HG02571 (cell line): ENCODE data around the gene FSIP2.

Source experiments
- ATAC-seq: cut with Tn5 transposase; IDR thresholded peaks from one replicate; pipeline ENCODE4 v1.9.1; 2021; ENCODE audit warnings: mild to moderate bottlenecking, moderate library complexity; ENCODE audit not compliant: unreplicated experiment

FSIP2 gene

DNA sequence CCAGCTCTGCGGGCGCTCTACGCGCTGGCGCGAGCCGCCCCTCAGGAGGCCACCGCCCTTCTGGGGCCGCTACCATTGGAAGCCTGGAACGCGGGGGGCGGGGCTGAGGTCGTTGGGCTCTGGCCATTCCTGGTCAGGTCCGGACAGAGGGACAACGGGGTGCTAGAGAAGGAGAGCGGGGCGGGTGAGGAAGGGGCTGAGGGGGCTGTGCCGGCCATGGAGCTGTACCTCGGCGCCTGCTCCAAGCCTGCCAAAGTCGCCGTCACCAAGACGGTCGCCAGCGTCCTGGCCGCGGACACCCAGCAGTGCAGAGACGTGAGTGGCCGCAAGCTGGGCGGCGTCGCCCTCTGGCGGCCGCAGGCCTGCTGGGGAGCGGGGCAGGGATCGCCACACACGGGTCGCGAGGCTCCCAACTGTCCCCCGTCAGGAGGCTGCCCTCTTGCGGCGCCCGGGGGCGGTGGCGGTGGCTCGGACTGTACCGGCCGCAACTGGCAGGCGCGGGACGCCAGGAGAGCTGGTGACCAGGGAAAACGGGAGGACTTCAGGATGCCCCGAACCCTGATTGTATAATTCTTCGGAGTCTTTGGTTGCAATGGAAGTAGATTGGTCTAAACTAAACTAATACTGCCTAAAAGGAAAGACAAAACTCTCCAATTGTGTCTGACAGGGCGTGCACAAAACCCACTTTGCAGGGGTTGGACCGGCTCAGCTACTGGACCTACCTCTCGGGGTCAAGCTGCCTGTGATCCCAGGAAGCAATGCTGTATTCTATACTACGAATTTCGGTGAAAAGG, at the start of gene FSIP2:
FSIP2 (plus strand) TSS at position 126 of the 794 bp plus-strand sequence; CDS start at position 217, 91 bp downstream.
- peak; percentile 92 for ATAC-seq

DNA sequence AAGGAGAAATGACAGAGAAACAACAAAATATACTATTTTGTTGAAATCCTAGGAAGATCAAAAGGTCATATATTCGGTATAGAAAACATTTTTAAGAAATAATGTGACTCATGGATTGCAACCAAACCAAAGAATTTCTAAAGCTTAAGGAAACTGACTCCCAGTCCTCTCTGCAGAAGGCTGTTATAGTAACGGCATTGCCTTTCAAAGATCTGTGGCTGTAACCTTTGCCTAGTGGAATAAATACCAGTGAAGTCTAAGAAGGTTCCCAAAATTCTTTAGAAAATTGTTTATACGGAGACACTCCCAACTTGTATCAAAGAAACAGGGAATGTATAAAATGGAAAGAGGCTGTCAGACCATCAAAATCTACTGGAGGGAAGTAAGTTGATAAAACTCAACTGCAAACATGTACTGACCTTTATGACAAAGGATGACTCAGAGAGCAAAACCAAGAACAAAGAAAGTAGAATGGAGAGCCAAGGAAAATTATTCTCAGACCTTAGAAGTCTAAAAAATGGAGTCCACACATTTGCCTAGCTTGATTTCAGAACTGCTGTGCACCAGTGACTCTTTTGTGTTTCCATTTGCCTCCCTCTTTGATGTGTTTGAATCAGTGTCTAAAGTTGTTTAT, 48.6 kb upstream of the FSIP2 start:
- ATAC-seq, result no peak

GRCh38 chr2:185695711-185696235, 42.8 kb upstream of the FSIP2 start:
- no peak for ATAC-seq

DNA sequence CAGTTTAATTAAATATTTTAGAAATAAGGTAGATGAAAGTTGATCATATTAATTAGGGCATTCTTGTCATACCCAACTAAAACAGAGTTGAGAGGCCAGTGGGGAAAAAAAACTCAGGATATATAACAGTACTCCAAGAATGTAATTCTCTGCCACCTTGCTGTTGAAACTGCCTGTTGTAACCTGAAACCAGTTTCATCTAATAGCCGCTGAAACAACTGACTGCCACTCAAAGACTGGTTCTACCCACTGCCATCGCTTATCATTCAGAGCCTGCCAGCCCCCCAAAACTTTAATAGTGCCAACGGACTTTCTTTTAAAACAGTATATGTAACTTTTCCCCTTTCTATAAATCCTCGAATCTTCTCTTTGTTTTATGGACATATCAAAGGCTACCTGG, 37.7 kb upstream of the FSIP2 start:
- no peak for ATAC-seq

DNA sequence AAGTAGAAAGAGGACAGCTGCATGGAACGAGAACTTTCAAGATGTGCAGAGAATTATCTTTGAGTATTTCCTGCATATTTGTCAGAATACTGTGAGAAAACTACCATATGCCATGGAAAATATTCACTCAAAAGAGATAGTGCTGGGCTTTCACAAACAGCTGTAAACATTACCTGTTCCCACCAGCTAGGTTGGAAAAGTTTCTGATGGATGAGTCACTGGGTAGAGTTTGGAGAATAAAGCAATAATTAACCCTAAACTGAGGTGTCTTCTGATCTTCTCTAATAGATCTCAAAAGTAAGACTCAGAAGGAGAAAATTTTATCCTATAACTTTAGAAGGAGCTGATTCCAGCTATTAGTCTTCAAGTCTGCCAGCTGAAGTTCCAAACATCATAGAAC, 3.9 kb upstream of the FSIP2 start:
- no peak for ATAC-seq

GRCh38 chr2:185736210-185736609, 2.4 kb upstream of the FSIP2 start:
- no peak for ATAC-seq

DNA sequence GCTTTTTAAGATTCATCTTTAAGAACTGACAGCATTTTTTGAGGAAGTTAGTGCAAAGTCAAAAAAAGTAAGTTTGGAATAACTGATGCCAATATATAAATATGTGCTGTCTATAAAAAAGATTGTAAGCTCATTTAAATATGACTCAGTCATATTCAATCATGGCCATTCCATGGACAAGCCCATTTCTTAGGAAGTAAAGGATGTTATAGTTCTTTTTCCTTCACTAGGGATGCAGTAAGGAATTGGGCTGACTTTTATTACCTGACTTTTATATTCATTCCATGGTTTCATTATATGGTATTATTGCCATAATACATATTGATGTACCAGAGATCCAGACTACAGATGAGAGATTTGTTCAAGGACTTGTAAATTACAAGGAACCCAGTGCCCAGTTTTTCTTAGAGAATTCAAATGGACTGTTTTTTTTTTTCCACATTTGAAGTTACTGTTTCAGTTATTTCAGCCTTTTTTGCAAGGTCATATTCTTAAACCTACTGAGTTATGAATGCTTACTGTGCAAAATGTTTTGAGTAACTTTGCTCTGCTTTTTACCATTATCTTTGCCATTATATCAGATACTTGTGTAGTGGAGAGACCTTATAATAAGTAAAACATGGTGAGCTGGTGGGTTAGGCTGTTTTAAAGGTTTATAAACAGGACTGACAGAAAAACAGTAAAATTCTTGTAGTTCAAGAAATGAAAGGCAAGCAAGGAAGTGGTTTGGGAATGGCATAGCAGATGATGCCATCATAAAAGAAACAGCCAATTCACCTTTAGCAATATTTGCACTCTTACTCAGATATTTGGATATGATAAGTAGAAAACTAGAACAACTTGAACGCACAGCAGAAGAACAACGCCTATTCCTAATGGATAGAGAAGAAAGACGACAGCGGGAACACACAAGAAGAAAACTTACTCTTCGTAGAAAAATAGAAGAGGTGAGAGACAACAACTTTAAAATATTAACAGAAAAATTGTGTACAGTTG, 7.6 kb downstream of the FSIP2 start:
- ATAC-seq, result no peak

- no peak for ATAC-seq
These were observed 18.8 kb downstream of the FSIP2 start for GRCh38 chr2:185757356-185757755.

GRCh38 chr2:185771396-185771795, 32.8 kb downstream of the FSIP2 start:
- ATAC-seq, result no peak

DNA sequence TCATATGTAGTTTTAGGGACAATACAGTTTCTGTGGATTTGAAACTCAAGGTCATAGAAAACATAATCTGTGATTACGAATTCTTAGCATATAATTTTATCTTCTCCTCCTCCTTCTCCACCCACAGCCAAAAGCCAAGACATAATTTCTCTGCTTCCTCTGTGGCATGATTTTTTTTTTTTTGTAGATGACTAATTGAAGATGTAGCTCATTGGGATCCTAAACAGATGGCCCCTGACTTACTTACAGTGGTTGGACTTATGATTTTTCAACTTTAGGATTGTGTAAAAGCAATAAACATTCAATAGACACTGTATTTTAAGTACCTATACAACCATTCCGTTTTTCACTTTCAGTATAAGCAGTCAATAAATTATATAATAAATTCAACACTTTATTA, 42.3 kb downstream of the FSIP2 start:
- no peak for ATAC-seq

DNA sequence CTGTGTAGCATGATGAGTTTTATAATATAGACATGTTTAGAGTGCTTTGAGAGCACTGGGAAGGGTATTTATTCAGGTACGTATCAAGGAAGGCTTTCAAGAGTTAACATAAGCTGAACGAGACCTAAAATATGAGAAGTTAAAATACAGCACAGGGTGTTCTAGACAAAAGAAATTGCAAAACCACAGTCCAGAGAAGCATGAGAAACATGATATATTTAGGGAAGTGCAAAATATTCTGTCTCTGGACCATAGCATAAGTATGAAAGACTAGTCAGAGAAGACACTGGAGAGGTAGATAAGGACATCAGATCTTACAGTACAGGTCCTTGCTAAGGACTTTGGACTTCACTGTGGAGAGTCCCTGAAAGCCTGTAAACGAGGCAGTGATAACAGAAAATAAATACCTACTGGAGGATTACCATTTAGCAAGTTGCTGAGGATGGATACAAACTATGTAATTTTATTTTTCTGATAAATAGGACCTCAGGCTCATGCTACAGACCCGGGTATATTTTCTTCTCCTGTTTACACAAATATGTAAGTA, 43.7 kb downstream of the FSIP2 start:
- no peak for ATAC-seq

GRCh38 chr2:185785156-185785555, 46.6 kb downstream of the FSIP2 start:
- no peak for ATAC-seq

- peak; percentile 74 for ATAC-seq
These were observed 47.4 kb downstream of the FSIP2 start for GRCh38 chr2:185785851-185786473.

GRCh38 chr2:185787227-185788145, 48.9 kb downstream of the FSIP2 start:
- ATAC-seq, result no peak

DNA sequence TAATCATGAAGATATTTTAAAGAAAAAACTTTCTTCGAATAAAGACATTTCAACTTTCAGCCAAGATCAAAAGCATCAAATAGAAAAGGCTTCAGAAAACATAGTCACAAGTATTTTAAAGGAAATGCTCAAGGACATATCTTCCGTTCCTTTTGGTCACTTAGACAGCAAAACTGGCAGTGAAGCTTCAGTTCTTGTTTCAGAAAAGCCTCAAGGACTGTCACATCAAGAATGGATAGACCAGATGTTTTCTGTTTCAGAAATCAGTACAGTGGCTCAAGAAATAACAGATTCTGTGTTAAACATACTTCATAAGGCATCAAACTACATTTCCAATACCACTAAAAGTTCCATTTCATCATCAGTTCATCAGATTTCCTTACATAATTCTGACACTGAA, 51.8 kb downstream of the FSIP2 start:
- no peak for ATAC-seq

- ATAC-seq, result no peak
These were observed 55.1 kb downstream of the FSIP2 start for GRCh38 chr2:185793532-185794345.

GRCh38 chr2:185796758-185797157, 58.2 kb downstream of the FSIP2 start:
- ATAC-seq, result no peak

- ATAC-seq, result no peak
These were observed 64.3 kb downstream of the FSIP2 start for GRCh38 chr2:185802926-185803325.
